KMS-11 (cell line): ENCODE results near the gene TSPAN5.
A peak's percentile ranks its signal among the peaks of the same experiment; 100 is the strongest.

Source experiments
- H2AFZ ChIP-seq: fragments of 200-600 bp; sonication (generic); 2 replicates; pipeline ENCODE4 v1.6.1; 2016; ENCODE audit warnings: antibody characterized with exemption, mixed run types, low read depth
- H3K27ac ChIP-seq: fragments of 200-600 bp; sonication (generic); 2 replicates; pipeline ENCODE4 v1.6.1; 2016; ENCODE audit warnings: mild to moderate bottlenecking, mixed run types
- H3K27me3 ChIP-seq: fragments of 200-600 bp; sonication (generic); 2 replicates; pipeline ENCODE4 v1.6.1; 2017; ENCODE audit warnings: mild to moderate bottlenecking, low read depth, mixed run types, moderate library complexity; ENCODE audit not compliant: insufficient read depth
- H3K36me3 ChIP-seq: fragments of 200-600 bp; sonication (generic); 2 replicates; pipeline ENCODE4 v1.6.1; 2017; ENCODE audit warnings: mild to moderate bottlenecking, mixed run types; ENCODE audit not compliant: insufficient read depth
- H3K4me1 ChIP-seq: fragments of 200-600 bp; sonication (generic); 2 replicates; pipeline ENCODE4 v1.6.1; 2016; ENCODE audit warnings: mild to moderate bottlenecking, low read depth, mixed run types; ENCODE audit not compliant: poor library complexity, severe bottlenecking
- H3K4me2 ChIP-seq: fragments of 200-600 bp; sonication (generic); 2 replicates; pipeline ENCODE4 v1.7.0; 2016; ENCODE audit warnings: mild to moderate bottlenecking, mixed run types
- H3K4me3 ChIP-seq: fragments of 200-600 bp; sonication (generic); IDR thresholded peaks from 2 replicates; pipeline ENCODE4 v1.6.1; 2017; ENCODE audit warnings: low read depth, low read length, mixed read lengths; ENCODE audit not compliant: insufficient read depth
- H3K79me2 ChIP-seq: fragments of 200-600 bp; sonication (generic); 2 replicates; pipeline ENCODE4 v1.6.1; 2016; ENCODE audit warnings: low read depth, mixed run types; ENCODE audit not compliant: insufficient read depth
- H3K9ac ChIP-seq: fragments of 200-600 bp; sonication (generic); 2 replicates; pipeline ENCODE4 v1.6.1; 2016; ENCODE audit warnings: mild to moderate bottlenecking, mixed run types
- H4K20me1 ChIP-seq: fragments of 200-600 bp; sonication (generic); 2 replicates; pipeline ENCODE4 v1.6.1; 2016; ENCODE audit warnings: mild to moderate bottlenecking, mixed run types; ENCODE audit not compliant: insufficient read depth
- TF ChIP-seq, protein P1 (sequence below): fragments of 200-600 bp; sonication (generic); conservative IDR thresholded peaks from 2 replicates; pipeline ENCODE4 v1.6.1; 2017; ENCODE audit warnings: low read depth, mild to moderate bottlenecking, antibody characterized with exemption, low read length, moderate library complexity, mixed read lengths

TSPAN5 gene

DNA sequence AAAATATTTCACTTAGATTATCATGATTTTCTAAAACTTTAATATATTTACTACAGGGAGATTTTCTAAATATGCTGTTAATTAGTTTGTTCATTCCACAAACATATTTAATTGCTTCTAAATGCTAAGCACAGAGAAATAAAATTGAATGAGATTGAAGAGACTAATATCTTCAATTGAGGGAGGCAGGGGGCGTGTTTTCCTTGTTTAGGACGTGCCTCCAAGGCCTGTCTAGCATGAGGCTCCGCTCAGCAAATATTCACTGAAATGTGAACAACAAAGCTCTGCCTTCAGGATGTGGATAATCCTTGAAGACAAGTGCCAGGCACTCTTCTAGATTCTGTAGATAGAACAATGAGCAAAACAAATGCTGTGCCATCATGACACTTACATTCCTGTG is 98.1 kb downstream of the TSPAN5 start:
- TF ChIP-seq, protein P1, sequence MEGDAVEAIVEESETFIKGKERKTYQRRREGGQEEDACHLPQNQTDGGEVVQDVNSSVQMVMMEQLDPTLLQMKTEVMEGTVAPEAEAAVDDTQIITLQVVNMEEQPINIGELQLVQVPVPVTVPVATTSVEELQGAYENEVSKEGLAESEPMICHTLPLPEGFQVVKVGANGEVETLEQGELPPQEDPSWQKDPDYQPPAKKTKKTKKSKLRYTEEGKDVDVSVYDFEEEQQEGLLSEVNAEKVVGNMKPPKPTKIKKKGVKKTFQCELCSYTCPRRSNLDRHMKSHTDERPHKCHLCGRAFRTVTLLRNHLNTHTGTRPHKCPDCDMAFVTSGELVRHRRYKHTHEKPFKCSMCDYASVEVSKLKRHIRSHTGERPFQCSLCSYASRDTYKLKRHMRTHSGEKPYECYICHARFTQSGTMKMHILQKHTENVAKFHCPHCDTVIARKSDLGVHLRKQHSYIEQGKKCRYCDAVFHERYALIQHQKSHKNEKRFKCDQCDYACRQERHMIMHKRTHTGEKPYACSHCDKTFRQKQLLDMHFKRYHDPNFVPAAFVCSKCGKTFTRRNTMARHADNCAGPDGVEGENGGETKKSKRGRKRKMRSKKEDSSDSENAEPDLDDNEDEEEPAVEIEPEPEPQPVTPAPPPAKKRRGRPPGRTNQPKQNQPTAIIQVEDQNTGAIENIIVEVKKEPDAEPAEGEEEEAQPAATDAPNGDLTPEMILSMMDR, result no peak
- Histone ChIP-seq H3K4me2 (no peak overlapping the region), H4K20me1 (no peaks in the 10 kb centered on the region), H3K27me3 (no peaks in the 10 kb centered on the region), H3K4me1 (peaks cover 48% of the 10 kb centered on the region), H2AFZ (no peak overlapping the region), H3K4me3 (no peak overlapping the region), H3K79me2 (no peaks in the 10 kb centered on the region; the same call in 1 of the 2 replicates), H3K36me3 (no peaks in the 10 kb centered on the region), H3K27ac (no peak overlapping the region), H3K9ac (no peak overlapping the region)

DNA sequence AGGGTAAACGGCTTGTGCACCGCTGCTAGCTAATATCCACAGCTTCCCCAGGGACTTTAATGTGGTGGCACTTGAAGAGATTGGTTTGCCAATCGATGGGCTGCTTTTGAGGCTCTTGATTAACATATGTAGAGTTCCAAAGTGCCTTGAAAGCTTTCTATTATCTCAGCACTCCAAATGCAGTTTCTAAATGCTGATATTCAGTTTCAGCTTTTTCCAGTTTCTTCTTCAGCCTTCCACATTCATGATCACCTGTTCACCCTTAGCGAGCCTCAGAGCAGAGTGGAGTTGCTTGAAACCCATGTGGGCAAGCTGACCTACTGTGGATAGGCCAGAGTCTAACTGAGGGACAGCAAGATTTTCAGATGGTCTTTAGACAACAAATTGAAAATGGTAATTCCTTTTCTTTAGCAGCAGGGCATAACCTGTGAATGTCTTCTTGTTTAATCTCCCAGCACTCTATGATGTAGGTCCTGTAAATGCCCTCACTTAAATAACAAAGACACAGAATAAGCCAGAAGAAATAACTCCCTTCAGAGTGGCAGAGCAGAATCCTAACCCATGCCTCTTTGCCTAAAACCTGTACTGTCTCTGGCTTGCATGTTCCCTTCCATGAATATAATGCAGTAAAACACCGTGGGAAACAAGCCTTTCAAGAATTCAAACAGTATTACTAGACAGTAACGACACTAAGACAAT is 99.8 kb downstream of the TSPAN5 start:
- peak overlapping the region; percentile 27; the same call in 1 of the 2 replicates for H3K4me2 ChIP-seq
- TF ChIP-seq, protein P1, result no peak
- peaks cover 46% of the 10 kb centered on the region for H3K4me1 ChIP-seq
- no peaks in the 10 kb centered on the region; the same call in 1 of the 2 replicates for H3K79me2 ChIP-seq
- no peak overlapping the region for H3K4me3 ChIP-seq
- no peak overlapping the region for H3K9ac ChIP-seq
- H2AFZ ChIP-seq, result no peak overlapping the region
- H3K36me3 ChIP-seq, result no peaks in the 10 kb centered on the region
- peak overlapping the region; percentile 1; the same call in 1 of the 2 replicates for H3K27ac ChIP-seq
- H4K20me1 ChIP-seq, result no peaks in the 10 kb centered on the region
- no peaks in the 10 kb centered on the region for H3K27me3 ChIP-seq

DNA sequence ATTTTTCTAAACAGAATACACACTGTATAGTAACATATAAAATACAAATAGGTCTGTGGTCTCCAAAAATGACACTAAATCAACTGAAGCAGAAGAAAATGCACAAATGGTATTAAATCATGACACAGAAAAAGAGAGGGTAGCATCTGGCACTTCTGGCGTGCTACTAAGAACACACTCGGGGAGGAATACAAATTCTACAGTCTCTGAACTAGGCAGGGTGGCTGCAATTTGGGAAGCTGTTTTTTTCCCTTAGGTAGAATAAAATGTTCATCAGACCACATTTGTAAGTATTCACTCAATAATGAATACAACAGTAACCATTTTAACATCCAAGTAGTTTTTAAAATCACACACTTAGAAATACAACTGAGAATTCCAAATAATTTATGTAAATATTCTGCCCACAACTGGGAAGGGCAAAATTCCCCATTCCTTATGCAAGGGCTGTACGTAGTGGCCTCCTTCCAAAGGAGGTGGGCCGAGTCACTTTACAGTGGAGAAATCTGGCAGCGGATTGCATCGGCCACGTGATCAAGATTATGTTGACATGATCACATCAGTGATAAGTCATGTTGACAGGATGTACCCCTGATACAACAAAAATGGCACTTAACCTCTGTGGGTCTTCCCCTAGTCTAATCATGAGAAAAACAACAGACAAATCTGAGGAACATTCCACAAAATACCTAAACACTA is 101.1 kb downstream of the TSPAN5 start:
- Histone ChIP-seq H3K9ac (no peak overlapping the region), H3K79me2 (no peaks in the 10 kb centered on the region; the same call in 1 of the 2 replicates), H2AFZ (no peak overlapping the region)

DNA sequence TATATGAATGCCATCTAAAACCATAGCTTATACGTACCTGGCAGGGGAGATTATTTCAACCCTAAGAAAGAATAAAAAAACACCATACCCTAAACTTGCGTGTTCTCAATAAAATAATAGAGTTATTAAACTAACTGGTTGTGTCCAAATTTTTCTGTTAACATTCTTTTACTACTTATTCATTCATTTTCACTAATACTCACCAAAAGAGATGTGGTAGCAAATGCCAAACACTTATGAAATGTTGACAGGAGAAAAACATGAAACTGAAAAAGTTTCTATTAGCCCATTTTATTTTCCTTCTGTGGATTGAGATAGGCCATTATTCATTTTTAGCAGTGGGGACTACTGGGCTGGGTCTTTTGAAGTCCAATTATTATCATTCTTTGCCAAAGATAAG is 102.0 kb downstream of the TSPAN5 start:
- Histone ChIP-seq H3K36me3 (no peaks in the 10 kb centered on the region), H3K4me3 (no peak overlapping the region), H2AFZ (no peak overlapping the region), H3K4me1 (peaks cover 46% of the 10 kb centered on the region), H3K27ac (no peak overlapping the region), H3K9ac (no peak overlapping the region), H3K27me3 (no peaks in the 10 kb centered on the region), H3K79me2 (no peaks in the 10 kb centered on the region; the same call in 1 of the 2 replicates), H3K4me2 (peak overlapping the region; percentile 5; the same call in 1 of the 2 replicates), H4K20me1 (no peaks in the 10 kb centered on the region)
- TF ChIP-seq, protein P1, result no peak

More for the DNA sequence above, 101.1 kb downstream of the TSPAN5 start:
- no peak overlapping the region for H3K4me3 ChIP-seq
- peaks cover 46% of the 10 kb centered on the region for H3K4me1 ChIP-seq
- no peaks in the 10 kb centered on the region for H4K20me1 ChIP-seq
- H3K36me3 ChIP-seq, result no peaks in the 10 kb centered on the region
- H3K27me3 ChIP-seq, result no peaks in the 10 kb centered on the region
- H3K4me2 ChIP-seq, result 0 out of 2 replicates have a peak overlapping the region, but pooled peaks have one; percentile 27
- TF ChIP-seq, protein P1, result no peak
- H3K27ac ChIP-seq, result no peak overlapping the region
